ENCODE results near the gene TREML2. TPM values are rescaled to one million over a fixed set of nuclear protein-coding genes. Genes with fewer than 3 reads are reported as not detected.
"Not testable (repeated sequence)": the region's sequence is repeated elsewhere in the genome, so short reads cannot be mapped to it uniquely, and the experiment has no call there.

Gene TREML2, protein sequence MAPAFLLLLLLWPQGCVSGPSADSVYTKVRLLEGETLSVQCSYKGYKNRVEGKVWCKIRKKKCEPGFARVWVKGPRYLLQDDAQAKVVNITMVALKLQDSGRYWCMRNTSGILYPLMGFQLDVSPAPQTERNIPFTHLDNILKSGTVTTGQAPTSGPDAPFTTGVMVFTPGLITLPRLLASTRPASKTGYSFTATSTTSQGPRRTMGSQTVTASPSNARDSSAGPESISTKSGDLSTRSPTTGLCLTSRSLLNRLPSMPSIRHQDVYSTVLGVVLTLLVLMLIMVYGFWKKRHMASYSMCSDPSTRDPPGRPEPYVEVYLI
- total RNA-seq: not detected in 2 replicates
- not detected for polyA plus RNA-seq (2012)

DNA sequence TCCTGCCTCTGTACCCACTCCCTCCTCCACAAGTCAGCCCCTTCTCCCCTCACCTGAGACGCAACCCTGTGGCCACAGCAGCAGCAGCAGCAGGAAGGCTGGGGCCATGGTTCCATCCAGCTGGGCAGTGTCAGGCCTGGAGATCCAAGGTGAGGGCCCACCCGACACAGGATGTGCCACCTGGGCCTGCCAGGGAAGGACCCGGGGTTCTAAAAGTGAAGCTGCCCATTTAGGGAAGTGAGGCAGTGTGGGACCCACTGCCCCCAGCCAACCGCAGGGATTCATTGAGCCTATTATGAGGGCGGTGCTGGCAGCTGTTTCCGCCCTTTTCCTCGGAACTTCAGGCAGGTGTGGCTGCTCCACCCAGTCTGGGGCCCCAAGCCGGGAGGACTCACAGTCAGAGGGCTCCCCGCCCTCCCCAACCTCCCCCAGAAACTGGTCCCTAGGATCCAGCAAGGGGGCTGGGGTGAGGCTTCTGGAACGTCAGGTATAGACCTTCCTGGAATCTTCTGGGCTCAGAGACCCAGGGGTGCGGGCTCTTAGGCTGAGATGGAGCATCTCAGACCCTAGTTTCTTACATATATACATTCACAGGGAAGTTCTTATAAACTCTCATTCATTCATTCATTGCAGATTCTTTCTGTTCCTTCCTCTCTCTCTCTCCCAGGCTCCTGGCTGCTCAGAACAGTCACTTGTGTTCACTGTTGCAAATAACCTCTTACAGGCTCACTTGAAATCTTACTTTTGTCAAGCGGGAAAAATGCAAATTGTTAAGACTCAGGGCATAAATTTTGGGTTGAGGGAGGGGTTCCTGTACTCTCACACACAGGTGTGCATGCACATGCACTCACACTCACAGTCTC, at the start of gene TREML2:
TREML2 (minus strand) TSS at position 249 of the 863 bp plus-strand sequence; CDS start at position 108, 141 bp downstream.
- DNase-seq (ENCODE audit: low read depth): no peak

- DNase-seq (ENCODE audit: low read depth): no peak
These were observed 47.1 kb upstream of the TREML2 start for GRCh38 chr6:41247882-41248705.

- DNase-seq (ENCODE audit: low read depth): no peak
These were observed 46.4 kb upstream of the TREML2 start for GRCh38 chr6:41247288-41247865.

DNA sequence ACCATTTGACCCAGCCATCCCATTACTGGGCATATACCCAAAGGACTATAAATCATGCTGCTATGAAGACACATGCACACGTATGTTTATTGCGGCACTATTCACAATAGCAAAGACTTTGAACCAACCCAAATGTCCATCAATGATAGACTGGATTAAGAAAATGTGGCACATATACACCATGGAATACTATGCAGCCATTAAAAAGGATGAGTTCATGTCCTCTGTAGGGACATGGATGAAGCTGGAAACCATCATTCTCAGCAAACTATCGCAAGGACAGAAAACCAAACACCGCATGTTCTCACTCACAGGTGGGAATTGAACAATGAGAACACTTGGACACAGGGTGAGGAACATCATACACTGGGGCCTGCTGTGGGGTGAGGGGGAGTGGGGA, 45.6 kb upstream of the TREML2 start:
- not testable (repeated sequence) for DNase-seq (ENCODE audit: low read depth)

DNA sequence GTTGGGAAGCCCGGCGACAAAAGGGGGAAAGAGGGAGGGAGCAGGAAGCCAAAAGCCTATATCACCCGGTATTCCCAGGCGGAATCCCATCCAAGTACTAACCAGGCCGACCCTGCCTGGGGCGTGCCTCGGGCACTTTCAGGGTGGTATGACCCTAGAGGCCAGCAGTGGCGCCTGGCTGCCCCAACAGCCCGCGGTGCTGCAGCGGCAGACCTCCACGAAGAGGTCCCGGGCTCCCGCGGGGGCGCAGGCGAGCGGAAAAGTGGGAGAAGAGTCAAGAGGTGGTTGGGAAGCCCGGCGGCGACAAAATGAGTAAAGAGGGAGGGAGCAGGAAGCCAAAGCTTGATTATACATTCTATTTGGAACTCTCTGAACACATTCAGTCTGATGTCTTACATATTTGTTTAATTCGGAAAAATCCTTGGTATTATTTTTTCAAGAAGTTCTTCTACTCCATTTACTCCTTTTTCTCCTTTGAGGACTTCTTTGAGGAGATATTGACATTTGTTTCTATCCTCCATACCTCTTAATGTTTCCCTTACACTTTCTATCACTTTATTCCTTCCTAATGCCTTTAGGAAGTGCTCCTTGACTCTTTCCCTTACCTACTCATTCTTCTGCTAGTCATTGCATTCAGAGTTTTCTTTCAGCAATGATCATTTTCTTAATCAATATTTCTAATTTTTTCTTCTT, 38.7 kb upstream of the TREML2 start:
- DNase-seq (ENCODE audit: low read depth): no peak

DNA sequence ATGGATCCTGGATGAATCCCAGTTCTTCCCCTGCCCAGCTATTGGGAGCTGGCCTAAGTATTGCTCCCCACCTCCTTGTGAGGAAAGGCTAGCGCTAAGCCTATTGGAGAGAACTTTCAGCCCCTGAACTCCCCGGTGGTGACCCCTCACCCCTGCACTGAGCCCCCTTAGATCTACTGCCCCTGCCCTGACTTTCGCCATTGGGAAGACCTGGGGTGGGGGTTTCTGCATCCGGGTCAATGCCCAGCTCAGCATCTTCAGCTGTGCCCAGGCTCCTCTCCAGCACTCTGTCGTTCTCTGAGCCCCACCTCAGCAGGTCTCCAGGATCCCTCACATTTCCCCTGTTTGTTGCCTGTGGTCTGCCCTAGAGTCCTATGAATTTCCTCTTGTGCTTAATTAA, 36.2 kb upstream of the TREML2 start:
- no peak for DNase-seq (ENCODE audit: low read depth)

GRCh38 chr6:41236276-41236675, 35.3 kb upstream of the TREML2 start:
- no peak for DNase-seq (ENCODE audit: low read depth)

DNA sequence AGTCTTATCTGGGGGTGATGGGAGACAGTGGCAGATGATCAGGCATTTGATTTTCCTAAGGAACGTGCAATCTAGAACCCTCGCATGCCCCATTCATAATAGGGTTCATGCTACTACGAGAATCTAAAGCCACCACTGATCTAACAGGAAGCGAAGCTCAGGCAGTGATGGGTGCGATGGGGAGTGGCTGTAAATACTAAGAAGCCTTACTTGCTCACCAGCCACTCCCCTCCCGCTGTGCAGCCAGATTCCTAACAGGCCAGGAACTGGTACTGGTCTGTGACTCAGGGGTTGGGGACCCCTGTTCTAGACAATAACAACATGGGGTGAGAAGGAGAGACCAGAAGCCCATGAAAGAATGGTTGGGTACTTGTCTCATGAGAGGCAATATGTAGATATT, 31.7 kb upstream of the TREML2 start:
- no peak for DNase-seq (ENCODE audit: low read depth)

DNA sequence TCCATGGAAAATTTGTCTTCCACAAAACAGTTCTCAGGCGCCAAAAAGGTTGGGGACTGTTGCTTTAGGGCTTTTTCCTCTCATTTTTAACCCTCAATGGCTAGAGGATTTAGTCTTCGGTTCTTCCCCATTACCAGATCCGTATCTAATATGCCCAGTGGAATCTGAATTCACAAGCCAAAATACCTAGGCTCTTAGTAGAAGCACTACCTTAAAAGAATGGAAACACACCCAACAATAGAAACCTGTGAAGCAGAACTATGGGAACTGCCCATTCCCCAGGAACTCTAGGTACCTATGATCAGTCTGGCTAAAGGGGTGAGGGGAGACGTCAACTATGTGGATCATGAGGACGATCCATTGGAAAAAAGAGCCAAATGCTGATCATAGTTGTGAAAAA, 30.3 kb upstream of the TREML2 start:
- DNase-seq (ENCODE audit: low read depth): no peak

- DNase-seq (ENCODE audit: low read depth): no peak
These were observed 28.8 kb upstream of the TREML2 start for GRCh38 chr6:41229721-41230120.

- DNase-seq (ENCODE audit: low read depth): no peak
These were observed 27.7 kb upstream of the TREML2 start for GRCh38 chr6:41228616-41229015.

DNA sequence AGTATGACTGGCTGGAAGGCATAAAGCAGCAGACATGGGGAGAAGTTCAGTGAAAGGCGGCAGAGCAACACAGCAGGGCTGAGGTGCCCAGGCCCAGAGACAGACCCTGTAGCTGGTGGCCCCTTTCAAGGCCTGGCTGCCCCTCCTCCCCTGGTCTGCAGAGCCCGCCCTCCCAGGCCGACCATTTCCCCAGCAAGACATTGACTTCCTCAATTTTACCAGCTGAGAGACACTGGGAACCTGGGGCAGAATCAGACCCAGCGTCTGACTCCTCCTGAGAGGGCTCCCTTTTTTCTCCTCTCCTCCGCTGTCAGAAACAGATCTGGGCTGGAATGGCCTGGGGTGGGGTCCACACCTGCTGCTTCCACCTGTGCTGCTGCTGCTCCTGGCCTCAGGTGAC, 27.1 kb upstream of the TREML2 start, which contains the start of gene TREML4:
TREML4 (plus strand) TSS at position 254 of the 400 bp plus-strand sequence; CDS start at position 333, 79 bp downstream.
- no peak for DNase-seq (ENCODE audit: low read depth)

DNA sequence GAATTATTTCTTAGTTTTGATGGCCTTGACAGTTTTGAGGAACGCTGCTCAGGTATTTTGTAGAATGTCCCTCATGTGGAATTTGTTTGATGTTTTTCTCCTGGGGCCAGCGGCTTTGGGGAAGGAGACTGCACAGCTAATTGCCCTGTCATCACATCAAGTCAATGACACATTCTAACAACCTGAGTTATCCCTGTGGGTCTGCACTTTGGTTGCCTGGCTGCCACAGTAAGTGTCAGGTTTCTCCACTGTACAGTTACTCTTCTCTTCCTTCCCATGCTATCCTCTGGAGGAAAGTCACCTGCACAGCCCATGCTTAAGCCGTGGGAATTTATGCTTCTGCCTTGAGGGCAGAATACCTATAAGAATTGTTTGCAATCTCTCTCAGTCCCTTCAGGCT, 25.8 kb upstream of the TREML2 start:
- no peak for DNase-seq (ENCODE audit: low read depth)

GRCh38 chr6:41224800-41225199, 23.9 kb upstream of the TREML2 start:
- no peak for DNase-seq (ENCODE audit: low read depth)

- no peak for DNase-seq (ENCODE audit: low read depth)
These were observed 21.6 kb upstream of the TREML2 start for GRCh38 chr6:41222513-41222912.

DNA sequence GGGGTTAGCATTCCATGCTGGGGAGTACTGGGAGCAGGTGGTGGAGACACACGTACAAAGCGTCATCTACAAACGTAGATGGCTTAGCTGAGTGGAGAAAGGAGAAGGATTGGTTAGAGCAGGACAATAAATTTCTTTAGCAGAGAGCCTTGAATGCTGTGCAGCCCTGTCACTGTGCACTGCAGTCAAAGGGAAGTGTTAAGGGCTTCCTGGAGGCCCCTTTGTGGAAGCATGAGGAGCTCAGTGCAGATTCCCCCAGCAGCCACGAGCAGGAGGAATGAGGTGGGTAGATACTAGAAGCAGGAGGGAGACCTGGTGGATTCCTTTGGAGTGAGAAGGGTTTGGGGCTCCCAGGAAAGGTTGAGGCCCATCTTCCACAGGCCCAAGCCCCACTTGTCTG, 21.1 kb upstream of the TREML2 start:
- no peak for DNase-seq (ENCODE audit: low read depth)

- no peak for DNase-seq (ENCODE audit: low read depth)
These were observed 15.7 kb upstream of the TREML2 start for GRCh38 chr6:41216616-41217015.

DNA sequence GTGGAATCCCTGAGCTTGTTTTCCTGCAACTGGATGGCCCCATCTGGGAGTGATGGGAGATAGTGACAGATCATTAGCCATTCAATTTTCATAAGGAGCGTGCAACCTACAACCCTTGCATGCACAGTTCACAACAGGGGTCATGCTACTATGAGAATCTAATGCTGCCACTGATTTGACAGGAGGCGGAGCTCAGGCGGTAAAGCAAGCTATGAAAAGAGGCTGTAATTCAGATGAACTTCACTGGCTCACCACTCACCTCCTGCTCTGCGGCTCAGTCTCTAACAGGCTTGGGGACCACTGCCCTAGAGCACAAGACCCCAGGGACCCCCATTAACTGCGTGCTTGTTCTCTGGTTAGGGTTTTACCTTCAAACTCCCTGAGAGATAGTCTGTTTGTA, 14.8 kb upstream of the TREML2 start:
- no peak for DNase-seq (ENCODE audit: low read depth)

- no peak for DNase-seq (ENCODE audit: low read depth)
These were observed 13.8 kb upstream of the TREML2 start for GRCh38 chr6:41214559-41215238.

Measured in myocyte (in vitro differentiated cells).